Panc1 (cell line): ENCODE results near the gene CTNNA1. TPM values are rescaled to one million over a fixed set of nuclear protein-coding genes. Genes with fewer than 3 reads are reported as not detected.

ENCODE experiments used
- ATAC-seq: fragments of 200-7000 bp; cut with Tn5 transposase; 2 replicates; pipeline ENCODE4 v1.9.1; 2020; ENCODE audit warnings: mild to moderate bottlenecking, moderate library complexity
- BruUV-seq: library from RNA; stranded (reverse); fragments of 400-500 nt; replicated peaks from 2 replicates; lab custom pipeline; 2021; lab: Mats Ljungman, UMichigan
- CTCF ChIA-PET: fragments of 300-600 bp; sonication (Branson Sonifier 250); formaldehyde crosslinking; loops from one replicate; lab custom pipeline; 2022; ENCODE audit warnings: antibody characterized with exemption; lab: Charles Lee
- POLR2A ChIA-PET: fragments of 300-600 bp; sonication (Branson Sonifier 250); formaldehyde crosslinking; loops from one replicate; lab custom pipeline; 2022; ENCODE audit warnings: antibody characterized with exemption; lab: Charles Lee
- DNase-seq: peaks from one replicate; pipeline ENCODE4 v3.0.0-alpha.2; 2010; ENCODE audit warnings: low read depth, low spot score
- H3K27ac ChIP-seq: 2 replicates; pipeline ENCODE4 v1.5.1; 2011; ENCODE audit warnings: mild to moderate bottlenecking, low read length, inconsistent platforms
- H3K27me3 ChIP-seq: fragments of 200-500 bp; sonication (Bioruptor generic); 2 replicates; pipeline ENCODE4 v1.6.0; 2014; ENCODE audit warnings: low read length, inconsistent platforms; ENCODE audit not compliant: control insufficient read depth, insufficient read depth
- H3K36me3 ChIP-seq: fragments of 200-500 bp; sonication (Bioruptor generic); 2 replicates; pipeline ENCODE4 v1.5.1; 2014; ENCODE audit warnings: inconsistent platforms, mild to moderate bottlenecking, low read length, moderate library complexity; ENCODE audit not compliant: control insufficient read depth, insufficient read depth
- H3K4me1 ChIP-seq: 2 replicates; pipeline ENCODE4 v1.5.1; 2011; ENCODE audit warnings: inconsistent platforms, mild to moderate bottlenecking, low read length, moderate library complexity; ENCODE audit not compliant: control insufficient read depth, insufficient read depth
- H3K4me3 ChIP-seq, 2 experiments: 2 replicates each; pipeline ENCODE4 v1.5.1; 2011 to 2012; ENCODE audit warnings: low read depth in 2 of 2, low read length in 2 of 2, mild to moderate bottlenecking in 2 of 2, inconsistent platforms in 1 of 2, moderate library complexity in 1 of 2
- H3K9me3 ChIP-seq: fragments of 200-500 bp; sonication (Bioruptor generic); 2 replicates; pipeline ENCODE4 v1.5.1; 2014; ENCODE audit warnings: low read depth, mild to moderate bottlenecking, inconsistent platforms, low read length, moderate library complexity; ENCODE audit not compliant: control insufficient read depth, insufficient read depth
- CTCF ChIP-seq: fragments of 450-650 bp; IDR thresholded peaks from 2 replicates; pipeline ENCODE4 v1.5.1; 2017; ENCODE audit warnings: mild to moderate bottlenecking
- POLR2AphosphoS5 ChIP-seq: IDR thresholded peaks from 2 replicates; pipeline ENCODE4 v1.6.1; 2012; ENCODE audit warnings: mild to moderate bottlenecking, low read depth, low read length, moderate library complexity
- REST ChIP-seq, 2 experiments: IDR thresholded peaks; 2 replicates each; pipeline ENCODE4 v1.6.1; 2011 to 2012; ENCODE audit warnings: low read depth in 2 of 2, control low read depth in 1 of 2, low read length in 1 of 2, mild to moderate bottlenecking in 1 of 2, moderate library complexity in 1 of 2; ENCODE audit not compliant: insufficient read depth in 1 of 2
- SIN3A ChIP-seq: IDR thresholded peaks from 2 replicates; pipeline ENCODE4 v1.6.1; 2012; ENCODE audit warnings: low read depth, mild to moderate bottlenecking, low read length, moderate library complexity, borderline replicate concordance; ENCODE audit not compliant: insufficient read depth
- TCF7L2 ChIP-seq: IDR thresholded peaks from 2 replicates; pipeline ENCODE4 v1.6.1; 2011; ENCODE audit warnings: mild to moderate bottlenecking, low read depth, low read length, inconsistent platforms
- in situ Hi-C: cut with HindIII; loops from 2 replicates; pipeline ENCODE4 v1.10.0; 2016; ENCODE audit warnings: low sequenced_read_pairs, low pct_unique_long_range_greater_than_20kb
- intact Hi-C: fragments of 100-400 bp; cut with micrococcal nuclease; formaldehyde crosslinking; loops from one replicate; pipeline ENCODE4 v1.10.0; 2022; ENCODE audit not compliant: unreplicated experiment
- total RNA-seq: library from RNA; stranded (reverse); gene quantifications from one replicate; pipeline ENCODE4 v1.2.1, GENCODE V29; 2021; ENCODE audit not compliant: unreplicated experiment

CTNNA1 gene
- total RNA-seq, 1 experiment from 2014 or later: 298 TPM

GRCh38 chr5:138753794-138754698 lies 821 bp downstream of the CTNNA1 start:
- ATAC-seq (peak; percentile 49), DNase-seq (peak; percentile 77)
- BruUV-seq: no TSS peak
- TF ChIP-seq POLR2AphosphoS5 (0 out of 2 replicates have a peak, but pooled peaks have one; percentile 31), REST (IDR thresholded peaks at IDR 0.05; ENCODE audit: insufficient read depth in 1 of 2, low read depth in 2 of 2, low read length in 1 of 2) (no peak)
- Histone ChIP-seq H3K4me1 (peaks cover 11% of the 10 kb centered on the region), H3K27me3 (no peaks in the 10 kb centered on the region), H3K36me3 (peaks cover 3% of the 10 kb centered on the region), H3K4me3 (peak overlapping the region; percentile 88 to 95), H3K27ac (peak overlapping the region; percentile 95), H3K9me3 (no peaks in the 10 kb centered on the region)
- CTCF ChIA-PET: interaction anchor here (0.7 kb wide), 2 partner anchors 401 to 601 kb away, joined by 3 read pairs; no protein-coding TSS in a partner anchor
- intact Hi-C loops: no loop called here
- in situ Hi-C loops: no loop called here
- POLR2A ChIA-PET: interaction anchor here (0.5 to 0.6 kb wide), 2 partner anchors 26 to 51 kb away, joined by 3 to 5 read pairs; no protein-coding TSS in a partner anchor

- ATAC-seq: no peak
- POLR2A ChIA-PET: no interaction called here
- BruUV-seq: TSS peak; percentile 87
These were observed 1.5 kb downstream of the CTNNA1 start for GRCh38 chr5:138754699-138755057.

More at GRCh38 chr5:138754699-138755057, 1.5 kb downstream of the CTNNA1 start:
- intact Hi-C loops (no loop called here), in situ Hi-C loops (no loop called here)
- Histone ChIP-seq H3K27me3 (no peaks in the 10 kb centered on the region), H3K4me3 (peak overlapping the region; percentile 88 to 95), H3K27ac (peak overlapping the region; percentile 95), H3K9me3 (no peaks in the 10 kb centered on the region), H3K36me3 (peaks cover 3% of the 10 kb centered on the region), H3K4me1 (peaks cover 11% of the 10 kb centered on the region)
- no peak for DNase-seq
- CTCF ChIA-PET: no interaction called here
- TF ChIP-seq SIN3A (no peak), TCF7L2 (no peak), CTCF (no peak), REST (IDR thresholded peaks at IDR 0.05; ENCODE audit: insufficient read depth in 1 of 2, low read depth in 2 of 2, low read length in 1 of 2) (no peak), POLR2AphosphoS5 (no peak)
